ENCODE measurements around the gene SFRP2. TPM values are rescaled to one million over a fixed set of nuclear protein-coding genes. Genes with fewer than 3 reads are reported as not detected.

SFRP2 gene, protein sequence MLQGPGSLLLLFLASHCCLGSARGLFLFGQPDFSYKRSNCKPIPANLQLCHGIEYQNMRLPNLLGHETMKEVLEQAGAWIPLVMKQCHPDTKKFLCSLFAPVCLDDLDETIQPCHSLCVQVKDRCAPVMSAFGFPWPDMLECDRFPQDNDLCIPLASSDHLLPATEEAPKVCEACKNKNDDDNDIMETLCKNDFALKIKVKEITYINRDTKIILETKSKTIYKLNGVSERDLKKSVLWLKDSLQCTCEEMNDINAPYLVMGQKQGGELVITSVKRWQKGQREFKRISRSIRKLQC
- polyA plus RNA-seq (ENCODE audit: insufficient read length) = 14.9 TPM
- long read RNA-seq, donor 1, transcript SFRP2-201 (3 exons, 2,032 nt) = major isoform, 7 of 7 reads
- long read RNA-seq, donor 1, partial matches to known transcripts = 0 of 7 reads
- long read RNA-seq, donor 1, other reads (novel, unspliced or antisense) = 0 of 7 reads
- long read RNA-seq, donor 2, transcript SFRP2-201 (3 exons, 2,032 nt) = major isoform, 6 of 6 reads
- long read RNA-seq, donor 2, partial matches to known transcripts = 0 of 6 reads
- long read RNA-seq, donor 2, other reads (novel, unspliced or antisense) = 0 of 6 reads
- long read RNA-seq, donor 3, partial matches to known transcripts = 0 of 4 reads
- long read RNA-seq, donor 3, other reads (novel, unspliced or antisense) = 0 of 4 reads
- long read RNA-seq, donor 4, partial matches to known transcripts = 0 of 1 reads
- long read RNA-seq, donor 4, other reads (novel, unspliced or antisense) = 0 of 1 reads
- long read RNA-seq, donor 5, transcript SFRP2-201 (3 exons, 2,032 nt) = major isoform, 5 of 5 reads
- long read RNA-seq, donor 5, partial matches to known transcripts = 0 of 5 reads
- long read RNA-seq, donor 5, other reads (novel, unspliced or antisense) = 0 of 5 reads
- long read RNA-seq, donor 6, transcript SFRP2-201 (3 exons, 2,032 nt) = major isoform, 23 of 23 reads
- long read RNA-seq, donor 6, partial matches to known transcripts = 0 of 23 reads
- long read RNA-seq, donor 6, other reads (novel, unspliced or antisense) = 0 of 23 reads
- long read RNA-seq, donor 7, transcript SFRP2-201 (3 exons, 2,032 nt) = major isoform, 13 of 13 reads
- long read RNA-seq, donor 7, partial matches to known transcripts = 0 of 13 reads
- long read RNA-seq, donor 7, other reads (novel, unspliced or antisense) = 0 of 13 reads
- long read RNA-seq, donor 8, transcript SFRP2-201 (3 exons, 2,032 nt) = major isoform, 5 of 5 reads
- long read RNA-seq, donor 8, partial matches to known transcripts = 0 of 5 reads
- long read RNA-seq, donor 8, other reads (novel, unspliced or antisense) = 0 of 5 reads

DNA sequence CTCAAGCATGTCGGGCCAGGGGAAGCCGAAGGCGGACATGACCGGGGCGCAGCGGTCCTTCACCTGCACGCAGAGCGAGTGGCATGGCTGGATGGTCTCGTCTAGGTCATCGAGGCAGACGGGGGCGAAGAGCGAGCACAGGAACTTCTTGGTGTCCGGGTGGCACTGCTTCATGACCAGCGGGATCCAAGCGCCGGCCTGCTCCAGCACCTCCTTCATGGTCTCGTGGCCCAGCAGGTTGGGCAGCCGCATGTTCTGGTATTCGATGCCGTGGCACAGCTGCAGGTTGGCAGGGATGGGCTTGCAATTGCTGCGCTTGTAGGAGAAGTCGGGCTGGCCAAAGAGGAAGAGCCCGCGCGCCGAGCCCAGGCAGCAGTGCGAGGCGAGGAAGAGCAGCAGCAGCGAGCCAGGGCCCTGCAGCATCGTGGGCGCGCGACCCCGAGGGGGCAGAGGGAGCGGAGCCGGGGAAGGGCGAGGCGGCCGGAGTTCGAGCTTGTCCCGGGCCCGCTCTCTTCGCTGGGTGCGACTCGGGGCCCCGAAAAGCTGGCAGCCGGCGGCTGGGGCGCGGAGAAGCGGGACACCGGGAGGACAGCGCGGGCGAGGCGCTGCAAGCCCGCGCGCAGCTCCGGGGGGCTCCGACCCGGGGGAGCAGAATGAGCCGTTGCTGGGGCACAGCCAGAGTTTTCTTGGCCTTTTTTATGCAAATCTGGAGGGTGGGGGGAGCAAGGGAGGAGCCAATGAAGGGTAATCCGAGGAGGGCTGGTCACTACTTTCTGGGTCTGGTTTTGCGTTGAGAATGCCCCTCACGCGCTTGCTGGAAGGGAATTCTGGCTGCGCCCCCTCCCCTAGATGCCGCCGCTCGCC is at the start of gene SFRP2:
Gene SFRP2, minus strand, starts transcription at position 671 of the 864 bp plus-strand sequence. Its CDS starts 248 bp downstream, at position 423.
- no peak for DNase-seq

DNA sequence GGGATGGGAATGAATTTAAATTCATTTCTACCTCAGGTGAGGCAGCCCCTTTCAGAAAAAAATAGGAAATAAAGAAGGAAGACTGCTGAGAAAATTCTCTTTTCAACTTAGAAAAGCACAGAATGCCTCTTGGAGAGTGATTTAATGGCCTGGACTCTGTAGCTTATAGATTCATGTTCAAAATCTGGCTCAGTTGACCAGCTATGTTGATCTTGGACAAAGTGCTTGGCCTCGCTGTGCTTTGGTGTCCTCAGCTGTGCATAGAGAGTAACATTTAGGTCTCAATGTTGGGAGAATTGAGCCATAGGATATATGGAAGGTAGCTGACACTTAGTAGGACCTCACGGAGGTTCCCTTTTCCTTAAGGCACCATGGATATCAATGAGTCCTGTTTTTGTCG is 49.7 kb upstream of the SFRP2 start:
- no peak for DNase-seq

DNA sequence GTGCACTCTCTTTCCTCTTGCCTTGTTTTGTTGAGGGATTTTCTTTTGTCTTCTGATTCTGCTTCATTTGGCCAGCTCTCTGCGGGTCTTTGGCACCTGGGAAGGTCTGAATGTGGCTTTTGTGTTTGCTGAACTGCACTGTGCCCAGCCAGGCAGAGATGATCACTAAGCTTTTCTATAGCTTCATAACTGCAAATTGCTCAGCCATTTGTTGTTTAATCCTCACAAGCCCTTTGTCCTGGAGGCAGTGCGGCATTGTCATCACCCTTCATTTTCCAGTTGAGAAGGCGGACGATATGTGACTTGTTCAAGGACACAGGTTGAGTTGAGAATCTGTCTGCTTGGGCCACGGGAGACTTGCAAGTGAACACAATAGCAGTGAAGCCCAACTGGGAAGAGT is 46.0 kb upstream of the SFRP2 start:
- no peak for DNase-seq

DNA sequence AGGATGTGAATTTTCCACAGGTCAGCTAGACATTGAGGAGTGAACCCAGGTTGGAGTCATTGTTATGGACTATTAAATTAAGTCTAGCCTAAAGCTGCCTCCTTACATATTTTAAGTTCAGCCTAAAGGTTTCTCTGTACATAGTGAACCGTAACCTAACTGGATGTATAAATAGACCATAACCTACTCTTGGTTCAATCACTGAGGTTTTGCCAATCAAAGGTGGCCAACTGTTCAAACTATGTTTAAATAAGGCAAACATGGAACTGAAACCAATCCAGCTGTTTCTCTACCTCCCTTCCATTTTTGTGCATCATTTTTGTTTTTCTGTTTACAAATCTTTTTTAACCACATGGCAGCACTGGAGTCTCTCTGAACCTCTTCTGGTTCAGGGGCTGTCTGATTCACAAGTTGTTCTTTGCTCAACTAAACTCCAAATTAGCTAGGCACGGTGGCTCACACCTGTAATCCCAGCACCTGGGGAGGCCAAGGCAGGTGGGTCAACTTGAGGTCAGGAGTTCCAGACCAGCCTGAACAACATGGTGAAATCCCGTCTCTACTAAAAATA is 43.9 kb upstream of the SFRP2 start:
- DNase-seq = no peak

DNA sequence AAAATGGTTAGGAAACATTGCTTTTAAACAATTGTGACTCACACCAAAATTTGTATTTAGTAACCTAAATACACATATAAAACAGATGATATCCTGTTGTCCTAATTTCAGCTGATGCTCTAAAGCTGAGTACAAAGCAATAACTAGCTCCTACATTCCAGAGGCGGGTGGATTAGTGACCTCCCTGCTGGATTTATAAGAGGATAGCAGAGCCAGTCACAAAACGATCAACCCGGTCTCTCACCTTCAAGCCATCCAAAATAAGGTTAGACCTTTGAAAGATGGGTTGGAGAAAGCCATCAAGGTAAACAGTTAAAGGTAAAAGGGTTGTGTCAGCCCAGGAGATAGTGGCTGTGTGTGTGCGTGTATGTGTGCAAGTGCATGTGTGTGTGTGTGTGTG is 43.2 kb upstream of the SFRP2 start:
- no peak for DNase-seq

DNA sequence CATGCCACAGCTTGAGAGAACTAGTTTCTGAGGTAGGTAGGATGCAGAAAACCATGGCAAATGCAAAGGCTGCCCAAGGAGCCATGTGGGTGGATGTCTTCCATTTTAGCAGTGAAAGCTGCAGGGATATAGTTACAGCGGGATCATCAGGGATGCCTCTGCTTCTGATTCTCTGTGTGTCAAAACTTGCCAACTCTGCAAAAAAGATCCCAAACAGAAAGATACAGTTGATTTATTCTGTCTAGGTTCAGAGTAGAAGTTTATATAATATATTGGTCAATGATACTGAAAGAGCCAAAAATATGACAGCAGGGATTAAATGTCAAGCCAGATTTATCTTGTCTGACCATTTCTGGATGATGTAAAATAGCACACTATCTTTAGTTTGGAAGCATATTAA is 42.4 kb upstream of the SFRP2 start:
- no peak for DNase-seq

DNA sequence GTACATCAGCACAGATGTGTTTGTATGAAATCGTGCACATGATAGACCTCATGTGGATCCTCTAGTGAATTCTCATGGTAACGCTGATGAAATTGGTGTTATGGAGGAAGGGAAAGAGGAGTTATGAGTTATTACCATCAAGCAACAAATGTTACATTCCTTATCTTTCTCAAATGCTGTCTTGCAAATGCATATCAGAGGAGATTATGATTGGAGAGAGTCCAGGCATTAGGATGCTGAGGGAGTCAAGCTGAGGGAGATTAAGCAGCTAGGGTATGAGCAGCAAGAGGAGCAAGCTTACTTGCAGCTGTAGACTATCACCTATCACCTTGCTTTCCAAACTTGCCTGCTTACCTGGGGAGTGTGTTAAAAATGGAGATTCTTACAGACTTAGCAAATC is 36.8 kb upstream of the SFRP2 start:
- no peak for DNase-seq

DNA sequence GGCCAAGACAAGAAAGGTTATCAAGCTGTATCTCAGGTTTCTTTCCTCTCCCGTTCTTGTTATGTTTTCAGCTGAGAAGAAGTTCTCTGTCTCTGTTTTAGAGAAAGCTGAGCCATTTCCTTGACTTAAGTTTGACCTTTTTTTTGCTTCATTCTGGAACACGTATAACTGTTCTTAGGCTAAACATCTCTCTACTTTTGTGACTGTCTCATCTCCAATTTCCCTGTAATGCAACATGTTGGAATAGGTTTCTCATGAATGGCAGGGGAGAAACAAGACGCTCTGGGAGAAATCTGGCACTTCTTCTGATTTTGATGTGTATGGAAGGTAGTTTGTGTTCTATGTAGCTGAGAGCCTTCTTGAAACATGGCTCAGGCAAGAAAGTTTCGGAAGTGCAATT is 36.2 kb upstream of the SFRP2 start:
- DNase-seq = no peak

DNA sequence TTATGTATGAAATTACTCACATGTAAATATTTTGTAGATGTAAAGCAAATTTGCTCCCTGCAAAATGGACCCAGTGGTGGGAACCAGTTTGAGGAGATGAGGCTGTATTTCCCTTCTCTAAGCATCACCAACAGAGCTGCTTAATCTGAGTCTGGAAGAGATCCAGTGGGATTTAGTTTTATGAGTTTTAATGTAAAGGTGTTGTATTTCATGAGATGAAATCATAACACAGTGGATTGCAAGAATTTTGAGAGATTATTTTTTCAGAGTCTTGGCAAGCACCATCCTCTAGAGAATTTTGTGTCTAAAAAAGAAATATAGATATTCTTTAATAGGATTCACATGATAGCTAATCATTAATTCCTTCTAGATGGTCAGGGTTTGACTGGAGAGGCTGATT is 35.6 kb upstream of the SFRP2 start:
- no peak for DNase-seq

DNA sequence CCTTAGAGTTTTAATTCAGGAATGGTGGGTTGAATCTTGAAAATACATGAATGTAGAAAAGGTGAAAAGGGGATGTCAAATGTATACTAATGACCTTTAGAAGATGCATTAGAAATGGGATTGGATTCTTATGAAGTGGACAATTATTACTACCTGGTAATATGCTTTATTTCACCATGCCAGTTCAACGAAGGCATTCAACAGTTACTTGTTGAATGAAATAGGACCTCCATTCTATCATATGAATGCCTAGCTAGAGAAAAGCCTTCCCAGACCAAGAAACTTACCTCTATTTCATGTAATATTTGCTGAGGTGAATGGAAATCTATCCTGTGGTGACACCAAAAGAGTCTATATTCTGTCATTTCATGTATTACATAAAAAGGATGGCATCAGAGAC is 34.6 kb upstream of the SFRP2 start:
- no peak for DNase-seq

DNA sequence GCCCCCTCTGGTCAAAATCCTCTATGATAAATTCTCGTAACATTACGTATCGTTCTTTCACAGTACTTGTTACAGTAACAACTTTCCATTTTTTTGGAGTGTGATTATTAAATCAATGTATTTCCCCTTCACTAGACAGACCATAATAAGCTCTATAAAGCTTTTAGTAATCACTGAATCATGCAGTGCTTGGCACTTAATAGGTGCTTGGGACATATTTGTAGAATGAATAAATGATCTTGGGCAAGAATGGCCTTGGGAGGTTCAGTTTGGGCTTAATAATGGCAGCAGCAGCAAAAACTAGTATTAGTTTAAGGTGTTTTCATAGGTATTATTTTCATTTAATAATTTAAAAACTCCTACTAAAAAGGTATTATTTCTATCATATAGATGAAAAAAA is 33.4 kb upstream of the SFRP2 start:
- no peak for DNase-seq

DNA sequence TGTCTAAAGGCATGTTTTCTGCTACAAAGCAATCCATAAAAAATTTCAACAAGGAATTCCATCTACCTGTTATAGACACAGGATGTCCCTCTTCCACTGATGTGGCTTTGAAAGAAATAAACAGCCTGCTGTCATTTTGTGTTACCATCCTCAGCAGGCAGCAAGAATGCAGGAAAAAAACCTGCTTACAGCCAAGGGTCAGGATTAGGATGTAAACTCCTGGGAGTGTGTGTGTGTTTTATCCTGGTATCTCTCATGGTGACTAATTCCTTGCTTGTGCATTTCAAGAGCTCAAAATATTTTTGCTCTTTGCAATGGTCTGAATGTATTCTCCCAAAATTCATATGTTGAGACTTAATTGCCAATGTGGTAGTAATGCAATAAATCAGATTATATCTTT is 28.6 kb upstream of the SFRP2 start:
- DNase-seq = no peak

DNA sequence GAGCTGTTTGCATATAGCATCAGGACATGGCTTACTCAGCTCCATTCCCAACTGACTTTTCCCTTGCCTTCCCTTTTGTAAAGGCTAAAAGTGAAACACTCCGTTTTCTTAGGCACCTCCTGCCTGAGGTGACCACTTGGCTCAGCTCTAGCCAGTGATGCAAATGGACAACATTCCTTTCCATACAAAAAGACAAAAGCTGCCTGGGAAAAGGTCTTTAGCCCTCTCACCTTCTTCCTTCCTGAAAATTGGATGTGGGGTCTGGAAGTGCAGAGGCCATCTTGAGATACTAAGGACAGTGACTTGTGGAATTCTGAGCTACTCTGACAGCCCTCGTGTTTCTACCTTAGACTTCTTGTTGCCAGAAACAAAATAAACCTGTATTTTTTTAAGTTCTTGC is 27.7 kb upstream of the SFRP2 start:
- no peak for DNase-seq

DNA sequence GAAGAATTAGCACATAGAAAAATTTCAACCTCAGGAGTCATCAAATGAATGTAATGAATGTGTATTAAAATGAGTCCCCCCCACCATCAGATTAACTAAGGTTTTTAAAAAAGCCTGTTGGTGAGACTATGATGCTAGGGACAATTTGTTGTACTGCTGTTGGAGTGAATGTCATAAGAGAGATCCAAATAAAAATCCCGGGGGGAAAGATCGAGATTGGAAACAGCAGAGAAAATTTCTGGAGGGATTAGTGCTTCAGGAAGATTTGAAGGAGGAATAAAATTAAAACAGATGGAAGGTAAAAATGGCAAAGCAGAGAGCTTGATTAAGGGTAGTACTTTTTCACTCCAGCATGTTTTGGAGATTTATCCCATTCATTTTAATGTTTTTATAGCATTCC is 25.9 kb upstream of the SFRP2 start:
- no peak for DNase-seq

DNA sequence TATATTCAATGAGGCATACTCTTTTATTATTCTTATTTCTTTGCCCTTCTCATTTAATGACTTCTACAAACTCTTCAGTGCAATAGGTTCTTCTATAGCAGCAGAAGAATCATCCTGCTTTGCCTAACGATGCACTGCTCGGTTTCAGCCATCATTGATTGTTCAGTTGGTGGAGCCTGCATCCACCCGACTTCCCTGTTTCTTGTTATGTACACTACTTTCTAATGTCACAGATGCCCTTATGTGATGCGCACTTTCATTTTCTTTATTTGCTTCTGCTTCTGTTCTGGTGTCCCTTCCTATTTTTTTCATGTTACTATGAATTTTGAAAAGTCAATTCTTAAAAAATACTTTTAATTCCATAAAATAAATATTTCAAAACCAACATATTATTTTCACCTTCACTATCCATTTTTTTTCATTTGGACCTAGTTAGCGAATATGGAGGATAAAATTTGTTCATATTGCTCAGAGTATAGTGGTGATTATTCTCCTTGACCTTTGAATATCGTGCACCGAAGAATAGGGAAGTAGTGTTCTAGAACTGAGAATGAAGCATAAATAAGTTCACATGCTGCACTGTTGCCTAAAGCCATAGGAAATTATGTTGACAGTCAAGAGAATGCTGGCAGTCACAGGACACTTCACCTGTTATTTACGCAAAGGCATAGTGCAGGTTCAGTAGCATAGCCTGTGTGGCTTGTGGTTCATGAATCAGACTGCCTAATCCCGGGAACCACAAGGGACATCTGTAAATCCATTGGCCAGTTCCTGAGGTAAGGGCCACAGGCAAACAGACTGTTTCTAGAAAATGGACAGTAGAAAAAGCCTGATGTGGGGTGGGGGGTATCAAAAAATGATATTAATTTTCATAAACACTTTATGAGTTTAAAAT is 21.3 kb upstream of the SFRP2 start:
- DNase-seq = no peak

DNA sequence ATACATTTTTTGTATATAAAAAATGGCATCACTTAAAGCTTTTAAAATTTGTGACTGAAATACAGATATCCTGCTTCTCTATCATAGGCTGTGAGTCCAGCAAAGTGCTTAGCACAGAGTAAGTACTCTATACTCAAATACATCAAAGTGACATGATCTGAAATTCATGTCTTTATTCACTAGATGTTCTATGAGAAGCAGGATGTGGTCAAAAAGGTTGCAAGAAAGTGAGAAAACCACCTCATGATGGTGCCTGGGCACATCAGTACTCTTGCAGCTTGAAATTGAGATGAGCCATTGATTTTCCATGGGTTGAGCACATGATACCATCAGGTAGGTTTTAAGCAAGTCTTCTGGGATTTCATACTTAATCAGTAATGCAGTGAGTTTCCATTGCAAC is 20.4 kb upstream of the SFRP2 start:
- no peak for DNase-seq

DNA sequence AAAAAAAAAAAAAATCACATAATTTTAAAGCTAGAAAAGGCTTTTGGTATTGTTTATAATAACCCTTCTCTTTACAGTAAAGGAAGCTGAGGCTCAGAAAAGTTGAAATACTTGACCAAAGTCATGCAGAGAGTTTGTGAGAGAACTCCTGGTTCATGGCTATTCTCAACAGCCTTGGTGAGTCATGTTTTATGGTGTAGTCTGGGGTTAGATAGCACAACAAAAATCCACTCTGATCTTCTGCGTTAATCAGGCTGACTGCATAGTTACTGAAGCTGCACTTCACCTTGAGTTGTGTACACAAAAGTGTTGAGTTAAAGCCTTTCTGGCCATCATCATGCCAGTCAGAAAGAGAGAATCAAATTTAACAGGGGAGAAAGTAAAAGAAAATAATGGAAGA is 19.3 kb upstream of the SFRP2 start:
- DNase-seq = no peak

DNA sequence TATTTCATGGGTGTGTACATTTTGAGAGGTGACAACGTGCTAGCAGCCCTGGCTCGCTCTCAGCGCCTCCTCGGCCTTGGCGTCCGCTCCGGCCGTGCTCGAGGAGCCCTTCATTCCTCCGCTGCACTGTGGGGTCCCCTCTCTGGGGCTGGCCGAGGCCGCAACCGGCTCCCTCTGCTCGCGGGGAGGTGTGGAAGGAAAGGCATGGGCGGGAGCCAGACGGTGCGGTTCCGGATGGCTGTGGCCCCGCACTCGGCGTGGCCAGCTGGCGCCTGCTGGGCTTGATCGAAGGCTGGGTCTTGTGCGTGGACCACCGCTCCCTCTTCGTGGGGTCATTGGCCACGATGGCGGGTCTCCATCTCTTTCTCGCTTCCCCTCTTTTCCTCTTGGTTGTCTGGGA is 17.2 kb upstream of the SFRP2 start:
- DNase-seq = no peak

DNA sequence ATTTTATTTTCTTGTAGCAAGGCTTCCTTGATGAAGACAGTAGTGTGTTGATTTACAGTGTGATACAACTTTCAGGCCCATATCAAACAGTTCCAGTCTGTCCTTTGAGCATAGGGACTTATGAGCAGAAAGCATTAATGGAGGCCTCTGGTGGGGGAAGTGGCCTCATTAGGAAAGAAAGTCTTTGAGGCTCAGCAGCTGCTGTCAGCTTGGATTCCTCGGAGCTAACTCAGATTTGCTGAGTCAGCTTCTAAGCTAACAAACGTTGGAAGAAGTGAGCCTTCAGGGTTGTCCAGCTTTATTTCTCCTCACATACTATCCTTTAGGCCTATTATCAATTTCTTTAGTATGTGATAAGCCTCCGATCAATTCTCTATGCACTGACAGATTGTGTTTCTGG is 15.8 kb upstream of the SFRP2 start:
- no peak for DNase-seq

DNA sequence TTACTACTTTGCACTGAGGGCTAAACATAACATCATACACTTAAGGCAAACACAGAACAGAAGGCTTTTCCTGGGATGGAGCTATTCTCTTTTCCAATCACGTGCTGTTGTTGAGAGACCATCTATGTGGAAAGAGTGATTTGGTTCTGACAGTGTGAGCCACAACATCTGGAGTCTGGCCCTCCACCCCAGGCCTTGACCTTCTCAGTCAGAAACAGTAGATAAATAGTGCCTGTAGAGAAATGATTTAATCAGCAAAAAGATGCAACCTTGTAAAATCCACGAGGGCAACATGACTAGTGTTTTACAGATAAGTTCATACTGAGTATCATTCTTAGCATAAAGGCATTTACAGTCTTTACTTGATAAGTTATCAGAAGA is 10.8 kb upstream of the SFRP2 start:
- DNase-seq = no peak

Measured in left kidney (tissue), 8 donors.